Measurements from ENCODE around the gene SEC24D. TPM values are rescaled to one million over a fixed set of nuclear protein-coding genes. Genes with fewer than 3 reads are reported as not detected.

Gene SEC24D
- total and polyA plus RNA-seq, 11 donors, result 3.1 to 36.4 (median 14.8) TPM

GRCh38 chr4:118756429-118756828, 79.5 kb downstream of the SEC24D start:
- Histone ChIP-seq H3K27me3 (no peaks in the 10 kb centered on the region), H3K4me1 (peaks cover 6 to 99% (median 80%) of the 10 kb centered on the region in 12 donors), H3K4me3 (no peak overlapping the region), H3K9me3 (no peaks in the 10 kb centered on the region), H3K27ac (peak overlapping the region in 11 of 12 donors; percentile 40 to 87 (median 67)), H3K36me3 (peaks cover 0 to 48% (median 20%) of the 10 kb centered on the region in 9 donors)
- 79 to 87% (median 81%) methylated on average over 3 of the region's 3 CpGs for WGBS, 4 donors
- intact Hi-C loops (cut with DNase I), result loop anchor here in 2 of 10 donors (10.0 kb wide), 2 partner anchors 278 to 288 kb away; no protein-coding TSS in a partner anchor
- ATAC-seq (no peak), DNase-seq (no peak)
- TF ChIP-seq CTCF (IDR thresholded peaks at IDR 0.05) (no peak), POLR2A (IDR thresholded peaks at IDR 0.05) (no peak)

- intact Hi-C loops (cut with DNase I), result loop anchor here in 2 of 10 donors (10.0 kb wide), 2 partner anchors 279 to 289 kb away; no protein-coding TSS in a partner anchor
- Histone ChIP-seq H3K4me1 (peaks cover 6 to 98% (median 76%) of the 10 kb centered on the region in 12 donors), H3K27ac (peak overlapping the region in 11 of 12 donors; percentile 40 to 87 (median 67))
These were observed 80.3 kb downstream of the SEC24D start for GRCh38 chr4:118755438-118756226.

GRCh38 chr4:118754890-118755289, 81.0 kb downstream of the SEC24D start:
- Histone ChIP-seq H3K9me3 (no peaks in the 10 kb centered on the region), H3K4me3 (no peak overlapping the region), H3K27me3 (no peaks in the 10 kb centered on the region), H3K27ac (peak overlapping the region in 11 of 12 donors; percentile 40 to 87 (median 67)), H3K36me3 (peaks cover 0 to 60% (median 34%) of the 10 kb centered on the region in 9 donors), H3K4me1 (peaks cover 6 to 98% (median 70%) of the 10 kb centered on the region in 12 donors)
- TF ChIP-seq CTCF (IDR thresholded peaks at IDR 0.05), result no peak
- no peak for TF ChIP-seq POLR2A (IDR thresholded peaks at IDR 0.05)
- DNase-seq (no peak), ATAC-seq (no peak)
- 66 to 78% (median 71%) methylated on average over 2 of the region's 2 CpGs for WGBS, 4 donors
- intact Hi-C loops (cut with DNase I), result loop anchor here in 2 of 10 donors (10.0 kb wide), 2 partner anchors 280 to 290 kb away; no protein-coding TSS in a partner anchor

More at GRCh38 chr4:118755438-118756226, 80.3 kb downstream of the SEC24D start:
- ATAC-seq (peak in 1 of 4 donors; percentile 32), DNase-seq (no peak)
- peaks cover 0 to 56% (median 27%) of the 10 kb centered on the region in 9 donors for H3K36me3 ChIP-seq
- no peak for TF ChIP-seq CTCF (IDR thresholded peaks at IDR 0.05)
- no peak for TF ChIP-seq POLR2A (IDR thresholded peaks at IDR 0.05)
- H3K27me3 ChIP-seq, result no peaks in the 10 kb centered on the region
- H3K9me3 ChIP-seq, result no peaks in the 10 kb centered on the region
- H3K4me3 ChIP-seq, result no peak overlapping the region
- WGBS, 4 donors, result 48 to 73% (median 55%) methylated on average over 2 of the region's 2 CpGs

DNA sequence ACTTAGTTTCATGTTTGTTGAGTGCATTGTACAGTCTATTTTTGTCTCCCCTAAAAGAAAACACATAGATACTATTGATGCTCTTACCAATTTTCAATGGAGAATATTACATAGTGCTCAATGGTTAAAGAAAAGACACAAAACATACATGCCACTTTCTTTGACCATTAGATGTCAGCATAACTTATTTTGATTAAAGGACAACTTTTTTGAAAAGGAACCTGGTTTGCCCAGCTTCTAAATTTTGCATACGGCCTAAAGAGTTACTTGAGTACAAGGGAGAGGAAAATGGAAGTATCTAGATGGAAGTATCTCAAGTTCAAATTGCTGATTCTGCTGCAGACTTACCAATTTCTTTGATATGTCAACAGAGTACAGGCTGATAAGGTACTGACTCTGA, 82.2 kb downstream of the SEC24D start:
- intact Hi-C loops (cut with DNase I), result loop anchor here in 2 of 10 donors (10.0 kb wide), 2 partner anchors 281 to 291 kb away; no protein-coding TSS in a partner anchor
- no peaks in the 10 kb centered on the region for H3K27me3 ChIP-seq
- ATAC-seq (no peak), DNase-seq (no peak)
- H3K27ac ChIP-seq, result peak overlapping the region in 11 of 12 donors; percentile 18 to 87 (median 67)
- H3K4me1 ChIP-seq, result peaks cover 4 to 98% (median 64%) of the 10 kb centered on the region in 12 donors
- no peak for TF ChIP-seq POLR2A (IDR thresholded peaks at IDR 0.05)
- peak in 2 of 12 donors; percentile 11 to 16 for TF ChIP-seq CTCF (IDR thresholded peaks at IDR 0.05)
- H3K9me3 ChIP-seq, result no peaks in the 10 kb centered on the region
- 69 to 78% (median 74%) methylated on average over 1 of the region's 1 CpG for WGBS, 4 donors
- no peak overlapping the region for H3K4me3 ChIP-seq
- H3K36me3 ChIP-seq, result peaks cover 0 to 62% (median 37%) of the 10 kb centered on the region in 9 donors

Measured in heart left ventricle (tissue), 16 donors.